Heart right ventricle (tissue), 16 donors: ENCODE results near the gene ATP11A. TPM values are rescaled to one million over a fixed set of nuclear protein-coding genes. Genes with fewer than 3 reads are reported as not detected.

ENCODE experiments used
- ATAC-seq, 8 donors: fragments of 200-7000 bp; cut with Tn5 transposase; one replicate each; pipeline ENCODE4 v1.9.1; 2020; ENCODE audit warnings: mild to moderate bottlenecking in 8 of 8, moderate library complexity in 8 of 8, moderate number of reproducible peaks in 1 of 8
- DNase-seq, 2 donors: peaks; one replicate each; pipeline ENCODE4 v3.0.0-alpha.2; 2020
- H3K27ac ChIP-seq, 10 donors: fragments of 200-600 bp; sonication (generic) in 2 of 10; one replicate each; pipeline versions ENCODE4 v1.5.0 to v1.8.0; 2020 to 2022; ENCODE audit warnings: mild to moderate bottlenecking in 3 of 10
- H3K27me3 ChIP-seq, 7 donors: fragments of 200-600 bp; one replicate each; pipeline ENCODE4 v1.8.0; 2021 to 2022; ENCODE audit warnings: mild to moderate bottlenecking in 2 of 7
- H3K36me3 ChIP-seq, 9 donors: fragments of 200-600 bp; sonication (generic) in 1 of 9; one replicate each; pipeline versions ENCODE4 v1.5.0 to v1.8.0; 2020 to 2022; ENCODE audit warnings: mild to moderate bottlenecking in 2 of 9
- H3K4me1 ChIP-seq, 9 donors: fragments of 200-600 bp; sonication (generic) in 1 of 9; one replicate each; pipeline versions ENCODE4 v1.5.0 to v1.8.0; 2020 to 2022; ENCODE audit warnings: mild to moderate bottlenecking in 4 of 9
- H3K4me3 ChIP-seq, 10 donors: fragments of 200-600 bp; sonication (generic) in 2 of 10; one replicate each; pipeline versions ENCODE4 v1.5.0 to v1.8.0; 2020 to 2022; ENCODE audit warnings: mild to moderate bottlenecking in 7 of 10, moderate library complexity in 2 of 10
- H3K9me3 ChIP-seq, 11 donors: fragments of 200-600 bp in 10 of 11; sonication (generic) in 2 of 11; one replicate each; pipeline versions ENCODE4 v1.5.0 to v1.8.0; 2013 to 2022; ENCODE audit warnings: mild to moderate bottlenecking in 2 of 11, control low read depth in 1 of 11, moderate library complexity in 1 of 11
- CTCF ChIP-seq, 9 donors: fragments of 200-600 bp; sonication (generic) in 2 of 9; IDR thresholded peaks; one replicate each; pipeline versions ENCODE4 v1.5.0 to v1.8.0; 2021 to 2022; ENCODE audit warnings: antibody characterized with exemption in 9 of 9, mild to moderate bottlenecking in 5 of 9, moderate library complexity in 1 of 9
- WGBS, 2 donors: extraction: QIAGEN DNeasy Blood & Tissue Kit; methylation state at CpG; one replicate each; pipeline ENCODE4 v1.1.7; 2013; ENCODE audit warnings: inconsistent platforms in 1 of 2; 5-methylcytosine and 5-hydroxymethylcytosine counted together
- intact Hi-C, 10 donors: fragments of 100-400 bp; cut with DNase I; formaldehyde crosslinking; loops; one replicate each; pipeline versions ENCODE4 v1.11.1 to v1.14.2; 2022
- polyA plus RNA-seq, 2 donors: library from polyadenylated mRNA; stranded (reverse); fragments of 200-250 nt; gene quantifications; one replicate each; pipeline ENCODE4 v1.2.3, GENCODE V29; 2013
- total RNA-seq, 10 donors: library from RNA; stranded (reverse); fragmentation: NEBNext Ultra II Directional in 3 of 10; extraction: Animal tissue kit (Norgen Biotek cat#: 25700) in 3 of 10; gene quantifications; one replicate each; pipeline versions ENCODE4 v1.2.1 to v1.2.4, GENCODE V29; 2021 to 2023
- donor health status: Arrhythmogenic right ventricular cardiomyopathy.
- donor health status: ischemic (EF 13 %, LVEDD 7.1; RV severe dilation, severe dysfunction).
- donor health status: healthy with polysubstance abuse.
- donor health status: DM: no; HTN: yes; CAD: no.
- donor health status: DM: no; HTN: no; CAD: no.
- donor health status: ischemic (EF 25% LVEDD 6.9; RV normal size, moderate dysfunction).
- donor health status: ischemic (EF 25% LVEDD 5.7; RV mildly dilated, moderate dysfunction).
- donor health status: healthy.
- donor health status: DM: yes; HTN: yes; CAD: no.
- donor health status: Ischemic cardiomyopathy.
- donor health status: ischemic (EF 35%, LVEDD 5.7; RV mildly dilated, moderate dysfunction).
- donor health status: nonischemic (EF 11% LVEDD 7.7; RV severe dilation, severe dysfunction).
- donor health status: DM: yes; HTN: yes; CAD: no.
- donor health status: PGD.
- donor health status: ischemic (EF 29% LVEDD 5.4; RV normal size, mild dysfunction).
- donor health status: nonischemic (EF 23%, LVEDD 6.1; RV moderate dilation, normal function).

ATP11A gene
- total and polyA plus RNA-seq, 12 donors, result 20.0 to 164 (median 107) TPM

GRCh38 chr13:112715715-112716460 lies 26.1 kb downstream of the ATP11A start:
- intact Hi-C loops, result no loop called here
- H3K27me3 ChIP-seq, result no peaks in the 10 kb centered on the region
- peaks cover 10 to 44% (median 32%) of the 10 kb centered on the region in 9 donors for H3K4me1 ChIP-seq
- H3K9me3 ChIP-seq, result peaks cover 0 to 11% (median 0%) of the 10 kb centered on the region in 11 donors
- H3K27ac ChIP-seq, result peak overlapping the region in 1 of 10 donors; percentile 4
- no peak for ATAC-seq
- DNase-seq, result no peak
- 72 to 75% methylated on average over 13 of the region's 13 CpGs for WGBS, 2 donors
- no peak overlapping the region for H3K4me3 ChIP-seq
- peaks cover 0 to 8% (median 0%) of the 10 kb centered on the region in 9 donors for H3K36me3 ChIP-seq
- no peak for TF ChIP-seq CTCF (IDR thresholded peaks at IDR 0.05)

GRCh38 chr13:112716461-112716820 lies 26.6 kb downstream of the ATP11A start:
- Histone ChIP-seq H3K36me3 (peaks cover 0 to 8% (median 0%) of the 10 kb centered on the region in 9 donors), H3K9me3 (peaks cover 0 to 11% (median 0%) of the 10 kb centered on the region in 11 donors), H3K27me3 (no peaks in the 10 kb centered on the region), H3K4me3 (no peak overlapping the region), H3K4me1 (peaks cover 10 to 44% (median 31%) of the 10 kb centered on the region in 9 donors), H3K27ac (no peak overlapping the region)
- DNase-seq (no peak), ATAC-seq (no peak)
- intact Hi-C loops, result no loop called here
- TF ChIP-seq CTCF (IDR thresholded peaks at IDR 0.05), result no peak
- 95 to 97% methylated on average over 13 of the region's 13 CpGs for WGBS, 2 donors

GRCh38 chr13:112716841-112717520 lies 27.1 kb downstream of the ATP11A start:
- no peaks in the 10 kb centered on the region for H3K27me3 ChIP-seq

More at GRCh38 chr13:112716841-112717520, 27.1 kb downstream of the ATP11A start:
- ATAC-seq (no peak), DNase-seq (no peak)
- 84 to 91% methylated on average over 14 of the region's 14 CpGs for WGBS, 2 donors
- no peak for TF ChIP-seq CTCF (IDR thresholded peaks at IDR 0.05)
- intact Hi-C loops, result no loop called here
- H3K27ac ChIP-seq, result no peak overlapping the region
- peaks cover 0 to 11% (median 0%) of the 10 kb centered on the region in 11 donors for H3K9me3 ChIP-seq
- H3K4me1 ChIP-seq, result peaks cover 8 to 44% (median 32%) of the 10 kb centered on the region in 9 donors
- H3K36me3 ChIP-seq, result peaks cover 0 to 8% (median 0%) of the 10 kb centered on the region in 9 donors
- no peak overlapping the region for H3K4me3 ChIP-seq
